B cell (primary cell): ENCODE measurements around the gene ELF1. TPM values are rescaled to one million over a fixed set of nuclear protein-coding genes. Genes with fewer than 3 reads are reported as not detected.
A peak's percentile ranks its signal among the peaks of the same experiment; 100 is the strongest.

Experiments used
- ATAC-seq: fragments of 200-7000 bp; cut with Tn5 transposase; one replicate; pipeline ENCODE4 v1.10.0; 2021; ENCODE audit warnings: low read depth, mild to moderate bottlenecking, moderate number of reproducible peaks, moderate library complexity
- CTCF ChIA-PET: fragments of 350-600 bp; sonication (Branson Sonifier 250); formaldehyde crosslinking; loops from one replicate; lab custom pipeline; 2021; ENCODE audit warnings: antibody characterized with exemption, inconsistent platforms; lab: Charles Lee
- POLR2A ChIA-PET: fragments of 350-600 bp; sonication (Branson Sonifier 250); formaldehyde crosslinking; loops from one replicate; lab custom pipeline; 2021; ENCODE audit warnings: antibody characterized with exemption; lab: Charles Lee
- DNase-seq: peaks from one replicate; pipeline ENCODE4 v3.0.0; 2013
- H2AFZ ChIP-seq: 2 replicates; pipeline ENCODE4 v1.6.1; 2012; ENCODE audit warnings: mild to moderate bottlenecking, low read depth, low read length; ENCODE audit not compliant: insufficient read depth, poor library complexity, severe bottlenecking
- H3K27ac ChIP-seq, 2 donors: 1 replicate in 1 of 2; 2 replicates in 1 of 2; pipeline ENCODE4 v1.5.1; 2012 to 2013; ENCODE audit warnings: low read length in 2 of 2, mild to moderate bottlenecking in 2 of 2, moderate library complexity in 1 of 2
- H3K27me3 ChIP-seq, 4 experiments: fragments of 200-600 bp in 1 of 4; sonication (generic) in 1 of 4; replicated peaks in 1 of 4; 1 replicate in 2 of 4; 2 replicates in 2 of 4; pipeline versions ENCODE4 v1.6.1 to v1.7.0; 2013 to 2016; ENCODE audit warnings: low read length in 3 of 4, mild to moderate bottlenecking in 2 of 4, mixed read lengths in 1 of 4, moderate library complexity in 1 of 4; ENCODE audit not compliant: insufficient read depth in 4 of 4, control insufficient read depth in 3 of 4; ENCODE audit errors: control extremely low read depth in 1 of 4
- H3K36me3 ChIP-seq, 2 experiments: replicated peaks in 1 of 2; 1 replicate in 1 of 2; 2 replicates in 1 of 2; pipeline versions ENCODE4 v1.6.1 to v1.7.1; 2013; ENCODE audit warnings: low read length in 1 of 2; ENCODE audit not compliant: insufficient read depth in 2 of 2, control insufficient read depth in 1 of 2; ENCODE audit errors: control extremely low read depth in 1 of 2, extremely low read depth in 1 of 2
- H3K4me1 ChIP-seq, 2 donors: fragments of 200-600 bp in 1 of 2; sonication (generic) in 1 of 2; 1 replicate in 1 of 2; 2 replicates in 1 of 2; pipeline versions ENCODE4 v1.5.1 to v1.6.1; 2013 to 2017; ENCODE audit warnings: low read length in 2 of 2; ENCODE audit not compliant: control insufficient read depth in 2 of 2, insufficient read depth in 2 of 2
- H3K4me2 ChIP-seq: replicated peaks from 2 replicates; pipeline ENCODE3; 2012; ENCODE audit warnings: mild to moderate bottlenecking, low read depth, low read length; ENCODE audit not compliant: poor library complexity, severe bottlenecking
- H3K4me3 ChIP-seq, 5 experiments: fragments of 200-600 bp in 1 of 5; sonication (generic) in 1 of 5; 1 replicate in 3 of 5; 2 replicates in 2 of 5; pipeline versions ENCODE4 v1.5.1 to v1.7.0; 2011 to 2016; ENCODE audit warnings: low read length in 4 of 5, mild to moderate bottlenecking in 4 of 5, low read depth in 2 of 5, control low read depth in 1 of 5, moderate library complexity in 1 of 5; ENCODE audit not compliant: insufficient read depth in 1 of 5; ENCODE audit errors: control extremely low read depth in 1 of 5, extremely low read depth in 1 of 5
- H3K79me2 ChIP-seq: fragments of 200-600 bp; sonication (generic); one replicate; pipeline ENCODE4 v1.6.0; 2016; ENCODE audit warnings: low read length; ENCODE audit not compliant: control insufficient read depth, insufficient read depth
- H3K9ac ChIP-seq: fragments of 200-600 bp; sonication (generic); 2 replicates; pipeline ENCODE4 v1.6.1; 2017; ENCODE audit warnings: mild to moderate bottlenecking, low read length, moderate library complexity
- H3K9me3 ChIP-seq, 3 donors: one replicate each; pipeline versions ENCODE4 v1.6.1 to v1.7.1; 2013; ENCODE audit warnings: low read length in 2 of 3; ENCODE audit not compliant: control insufficient read depth in 2 of 3, insufficient read depth in 1 of 3; ENCODE audit errors: control extremely low read depth in 1 of 3
- H4K20me1 ChIP-seq: 2 replicates; pipeline ENCODE4 v1.6.0; 2012; ENCODE audit warnings: mild to moderate bottlenecking, low read length; ENCODE audit not compliant: insufficient read depth, control insufficient read depth, poor library complexity, severe bottlenecking
- H3K27ac Mint-ChIP-seq: one replicate; pipeline ENCODE4 v1.8.0; 2021; ENCODE audit warnings: mixed read lengths
- H3K27me3 Mint-ChIP-seq: one replicate; pipeline ENCODE4 v1.8.0; 2021; ENCODE audit warnings: mixed read lengths
- H3K4me1 Mint-ChIP-seq: one replicate; pipeline ENCODE4 v1.8.0; 2021; ENCODE audit warnings: mixed read lengths
- H3K4me3 Mint-ChIP-seq: one replicate; pipeline ENCODE4 v1.8.0; 2021; ENCODE audit warnings: mixed read lengths
- H3K9me3 Mint-ChIP-seq: one replicate; pipeline ENCODE4 v1.8.0; 2022; ENCODE audit warnings: mixed read lengths; ENCODE audit not compliant: insufficient read depth
- CTCF ChIP-seq: fragments of 200-600 bp; IDR thresholded peaks from one replicate; pipeline ENCODE4 v1.8.0; 2022; ENCODE audit warnings: antibody characterized with exemption, mild to moderate bottlenecking
- EZH2 ChIP-seq: IDR thresholded peaks from 2 replicates; pipeline ENCODE4 v1.6.1; 2012; ENCODE audit warnings: borderline replicate concordance, low read depth, mild to moderate bottlenecking, moderate library complexity, low read length; ENCODE audit not compliant: insufficient read depth, poor library complexity, severe bottlenecking
- WGBS: methylation state at CpG from one replicate; pipeline ENCODE4 v1.1.5; 2013; ENCODE audit warnings: missing lambda C conversion rate; ENCODE audit not compliant: insufficient coverage; 5-methylcytosine and 5-hydroxymethylcytosine counted together
- intact Hi-C: fragments of 100-400 bp; cut with micrococcal nuclease; formaldehyde crosslinking; loops from one replicate; pipeline ENCODE4 v1.10.0; 2022
- polyA plus RNA-seq: library from polyadenylated mRNA; depleted of rRNA; stranded (reverse); fragments of >200 nt; gene quantifications from 2 replicates; pipeline ENCODE4 v1.2.3, GENCODE V29; 2012
- total RNA-seq, 2 donors: library from RNA; stranded (reverse); fragments of 120-200 nt in 1 of 2; gene quantifications; 1 replicate in 1 of 2; 2 replicates in 1 of 2; pipeline versions ENCODE4 v1.2.3 to v1.2.4, GENCODE V29; 2013 to 2022

ELF1 gene
- total and polyA plus RNA-seq, 2 donors (not counting 1 experiment from before 2014, with no cell fraction given), result 62.0 to 186 TPM

- peak overlapping the region; percentile 36 for H2AFZ ChIP-seq
- CTCF ChIA-PET, result interaction anchor here (0.5 to 7.8 kb wide), 18 partner anchors 9 to 253 kb away, joined by 3 to 63 read pairs (median 4); partner anchors contain the start of genes SLC25A15 and WBP4
- 71% methylated on average over 1 of the region's 2 CpGs for WGBS
- peak overlapping the region; percentile 76 for H3K4me2 ChIP-seq
- H3K27me3 ChIP-seq, result no peaks in the 10 kb centered on the region
- peaks cover 24 to 26% of the 10 kb centered on the region in 2 donors for H3K4me1 ChIP-seq
- ATAC-seq, result no peak
- no peaks in the 10 kb centered on the region for H4K20me1 ChIP-seq
- intact Hi-C loops, result loop anchor here (1.0 to 5.0 kb wide), 7 partner anchors 34 to 352 kb away; partner anchors contain the start of genes FOXO1 and KBTBD6
- peaks cover 88% of the 10 kb centered on the region for H3K79me2 ChIP-seq
- peaks cover 49% of the 10 kb centered on the region for H3K4me1 Mint-ChIP-seq
- no peaks in the 10 kb centered on the region for H3K36me3 ChIP-seq
- no peak overlapping the region for H3K4me3 Mint-ChIP-seq
- peak overlapping the region; percentile 99 for H3K9ac ChIP-seq
- POLR2A ChIA-PET, result interaction anchor here (0.7 to 4.4 kb wide), 5 partner anchors 14 to 1276 kb away, joined by 3 to 32 read pairs (median 4); partner anchors contain the start of gene WBP4
- H3K9me3 ChIP-seq, result no peaks in the 10 kb centered on the region
- H3K9me3 Mint-ChIP-seq, result no peaks in the 10 kb centered on the region
- no peak for DNase-seq
- peak overlapping the region; percentile 96 to 100 for H3K27ac ChIP-seq
- TF ChIP-seq CTCF (no peak), EZH2 (no peak)
- peak overlapping the region in 4 of 5 experiments; percentile 72 to 99 (median 84) for H3K4me3 ChIP-seq
- peak overlapping the region; percentile 34 for H3K27ac Mint-ChIP-seq
- no peaks in the 10 kb centered on the region for H3K27me3 Mint-ChIP-seq
Observed at GRCh38 chr13:41019578-41020347, 647 bp upstream of the ELF1 start.
